Measurements from ENCODE around the gene GSAP.
"Not testable (repeated sequence)": the region's sequence is repeated elsewhere in the genome, so short reads cannot be mapped to it uniquely, and the experiment has no call there.

GSAP gene

DNA sequence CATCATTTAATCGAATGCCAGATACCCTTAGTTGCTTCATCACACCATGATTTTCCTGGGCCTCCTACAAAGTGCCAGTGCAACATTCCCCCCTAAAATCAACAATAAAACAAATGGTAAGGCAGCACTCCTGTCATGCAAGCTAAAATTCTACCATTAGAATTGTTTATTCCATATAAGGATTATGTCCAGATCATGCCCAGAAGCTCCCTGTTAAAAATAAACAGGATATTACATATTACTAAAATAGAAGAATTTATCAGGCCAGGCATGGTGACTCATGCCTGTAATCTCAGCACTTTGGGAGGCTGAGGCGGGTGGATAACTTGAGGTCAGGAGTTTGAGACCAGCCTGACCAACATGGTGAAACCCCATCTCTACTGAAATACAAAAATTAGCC, 140.5 kb downstream of the GSAP start:
- not testable (repeated sequence) for DNase-seq

DNA sequence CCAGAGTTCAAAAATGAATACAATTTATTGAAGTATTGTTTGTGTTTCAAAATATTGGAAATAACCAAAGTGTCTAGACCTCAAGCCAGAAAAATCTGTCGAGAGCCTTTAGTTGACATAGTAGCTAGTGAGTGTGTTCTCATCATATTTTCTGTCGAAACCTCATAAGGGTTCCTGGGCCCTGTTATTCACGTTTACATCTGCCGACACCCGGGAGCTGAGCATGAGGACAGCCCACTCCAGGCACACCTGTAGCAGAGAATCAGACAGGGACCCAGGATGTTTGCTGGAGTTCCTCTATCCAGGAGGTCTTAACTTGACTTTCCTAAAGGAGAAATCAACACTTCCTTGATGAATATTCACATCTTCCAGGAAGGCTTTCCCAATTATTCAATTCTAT, 144.4 kb downstream of the GSAP start:
- no peak for DNase-seq

- DNase-seq, result no peak
Measured at GRCh38 chr7:77270094-77270480, 146.1 kb downstream of the GSAP start.

DNA sequence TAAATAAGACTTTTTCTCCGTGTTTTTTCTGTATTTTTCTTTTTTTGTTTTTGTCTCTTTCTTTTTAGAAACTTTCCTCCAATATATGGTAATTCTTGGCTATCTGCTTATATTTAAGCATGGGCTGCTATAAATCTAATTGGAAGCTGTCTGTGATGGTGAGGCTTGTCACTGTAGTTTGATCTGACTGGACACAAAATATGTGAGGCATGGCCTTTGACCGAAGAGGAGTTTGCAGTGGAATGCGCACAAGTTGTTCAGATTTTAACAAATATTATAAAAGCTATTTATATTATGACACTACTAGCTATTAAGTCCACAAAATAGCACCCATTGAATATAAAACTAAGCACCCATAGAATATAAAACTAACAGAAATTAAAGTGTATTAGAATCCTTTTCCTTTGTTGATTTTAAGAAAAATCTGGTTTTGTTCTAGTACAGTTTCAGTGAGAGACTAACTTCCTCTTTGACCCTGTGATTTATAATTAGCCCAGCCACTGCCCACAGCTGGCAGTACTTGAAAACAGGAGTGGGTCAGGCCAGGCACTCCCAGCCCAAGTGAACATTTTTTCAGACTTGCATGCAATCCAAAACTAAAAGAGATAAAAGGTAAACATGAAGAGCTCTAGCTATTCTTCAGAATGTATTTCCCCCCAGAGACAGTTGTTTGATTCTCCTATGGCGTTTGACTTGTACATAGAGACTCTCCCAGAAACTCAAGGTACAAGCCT, 146.6 kb downstream of the GSAP start:
- no peak for DNase-seq

GRCh38 chr7:77266291-77266794, 149.8 kb downstream of the GSAP start:
- DNase-seq, result no peak

DNA sequence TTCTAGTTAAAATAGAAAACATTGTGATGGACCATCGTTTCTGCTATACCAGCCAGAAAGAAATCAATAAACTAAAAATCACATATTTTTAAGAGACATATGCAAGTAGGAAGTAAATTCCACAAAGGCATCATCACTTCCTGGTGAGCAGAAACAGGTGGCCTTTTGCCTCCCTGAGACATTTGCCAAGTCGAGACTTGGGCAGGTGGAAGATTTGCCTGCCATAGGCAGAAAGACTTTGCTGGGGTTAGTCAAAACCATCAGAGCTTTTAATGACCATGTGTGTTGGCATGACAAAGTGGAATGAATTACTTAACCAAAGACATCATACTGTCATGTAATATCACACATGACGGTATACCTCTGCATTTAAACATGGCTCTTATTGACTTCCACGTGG, 150.5 kb downstream of the GSAP start:
- no peak for DNase-seq

DNA sequence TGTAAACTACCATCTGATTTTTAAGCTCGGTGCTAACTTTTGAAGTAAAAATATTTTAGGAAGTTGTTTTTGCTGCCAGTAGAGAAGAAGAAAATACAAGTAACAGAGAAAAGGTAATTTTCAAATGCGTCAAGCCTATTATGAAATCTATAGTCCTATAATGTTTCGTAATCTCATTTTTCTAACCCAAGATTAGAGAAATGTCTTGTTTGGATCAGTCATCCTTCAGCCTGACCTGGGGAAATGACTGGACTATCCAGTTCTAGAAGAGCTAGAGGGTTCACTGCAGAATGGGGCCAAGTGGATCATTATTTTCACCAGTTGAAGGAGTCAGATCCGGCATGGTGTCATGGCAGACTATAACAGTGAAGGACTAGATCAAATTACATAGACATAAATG, 153.8 kb downstream of the GSAP start:
- DNase-seq, result no peak
